HG02981 (cell line): Measurements from ENCODE around the gene CR2.
"Not testable (repeated sequence)": the region's sequence is repeated elsewhere in the genome, so short reads cannot be mapped to it uniquely, and the experiment has no call there.

Experiments used
- ATAC-seq: cut with Tn5 transposase; IDR thresholded peaks from one replicate; pipeline ENCODE4 v1.9.1; 2021; ENCODE audit warnings: mild to moderate bottlenecking, moderate library complexity; ENCODE audit not compliant: unreplicated experiment

Gene CR2

GRCh38 chr1:207454046-207454964 lies at the start of gene CR2:
TSS of gene CR2 (plus strand) at chr1:207454328. CDS start at chr1:207454419, 91 bp downstream.
- ATAC-seq: peak; percentile 74

DNA sequence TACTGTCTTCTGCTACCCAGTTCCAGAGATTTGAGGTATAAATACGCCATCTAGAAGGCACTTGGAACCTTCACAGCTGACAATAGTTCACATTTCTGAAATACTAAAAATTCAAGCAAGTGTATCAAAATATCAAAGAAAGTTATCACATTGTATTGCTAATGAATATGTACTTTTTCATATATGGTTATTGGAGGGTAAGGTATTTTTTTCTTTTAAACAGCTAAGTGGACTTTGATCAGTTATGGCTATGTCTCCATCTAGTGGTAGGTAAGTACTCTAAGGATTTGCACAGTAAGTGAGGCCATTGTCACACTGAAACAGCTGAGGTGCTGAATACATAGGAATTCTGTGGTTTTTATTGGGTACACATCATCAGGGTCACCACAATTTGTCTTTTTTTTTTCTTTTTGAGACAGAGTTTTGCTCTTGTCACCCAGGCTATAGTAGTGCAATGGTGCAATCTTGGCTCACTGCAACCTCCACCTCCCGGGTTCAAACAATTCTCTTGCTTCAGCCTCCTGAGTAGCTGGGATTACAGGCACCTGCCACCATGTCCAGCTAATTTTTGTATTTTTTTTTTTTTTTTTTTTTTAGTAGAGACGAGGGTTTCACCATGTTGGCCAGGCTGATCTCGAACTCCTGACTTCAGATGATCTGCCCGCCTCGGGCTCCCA lies 49.1 kb upstream of the CR2 start:
- ATAC-seq: no peak

GRCh38 chr1:207405814-207406213 lies 48.3 kb upstream of the CR2 start:
- ATAC-seq: no peak

DNA sequence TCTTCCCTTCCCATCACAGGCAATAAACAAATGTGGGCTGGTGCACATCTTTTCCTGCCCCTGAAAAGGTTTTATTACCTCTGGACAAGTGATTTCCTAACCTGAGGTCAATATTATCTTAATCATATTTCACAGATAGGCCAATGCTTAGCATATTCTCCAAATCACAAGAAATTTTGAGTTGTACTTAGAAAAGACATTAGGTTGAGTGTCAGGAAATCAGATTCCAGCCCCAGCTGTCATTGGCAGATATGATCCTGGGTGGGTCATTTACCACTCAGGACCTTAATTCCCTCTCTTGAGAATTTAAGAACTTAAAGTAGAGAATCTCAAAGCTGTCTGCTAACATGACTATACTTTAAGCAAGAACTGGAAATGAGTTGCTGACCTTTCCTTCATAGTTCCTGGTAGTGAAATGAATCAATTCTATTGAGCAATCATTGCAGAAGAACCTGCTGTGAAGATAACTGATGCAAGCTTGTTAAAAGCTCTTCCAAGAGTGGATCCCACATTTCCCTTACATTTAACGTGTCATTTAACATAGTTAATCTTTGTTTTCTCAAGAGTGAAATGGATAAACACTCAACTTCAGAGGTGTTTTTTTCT lies 46.4 kb upstream of the CR2 start:
- ATAC-seq: no peak

- no peak for ATAC-seq
Measured at GRCh38 chr1:207412845-207413244, 41.3 kb upstream of the CR2 start.

DNA sequence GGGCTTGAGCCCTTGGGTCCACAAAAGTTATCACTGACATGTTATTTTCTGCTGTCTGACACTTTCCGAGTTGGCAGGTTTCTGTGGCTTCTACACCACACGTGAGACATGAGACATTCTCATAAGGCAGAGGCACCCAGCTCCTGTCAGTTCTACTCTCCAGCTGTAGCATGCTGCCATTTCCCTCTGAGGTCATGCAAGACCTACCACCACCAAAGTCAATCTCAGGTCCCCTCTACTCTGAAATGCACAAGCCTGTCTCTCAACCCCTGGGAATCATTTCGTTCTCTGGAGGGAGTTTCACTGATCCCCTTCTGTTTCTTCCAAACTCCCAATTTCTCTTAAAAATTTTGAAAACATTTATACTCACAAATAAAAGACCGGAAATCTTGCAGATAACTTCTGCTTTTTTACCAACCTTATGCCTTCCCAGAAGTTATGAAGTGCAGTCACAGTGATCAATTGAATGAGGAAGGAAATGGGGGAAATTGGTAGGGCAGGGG lies 39.5 kb upstream of the CR2 start:
- ATAC-seq: peak; percentile 91

DNA sequence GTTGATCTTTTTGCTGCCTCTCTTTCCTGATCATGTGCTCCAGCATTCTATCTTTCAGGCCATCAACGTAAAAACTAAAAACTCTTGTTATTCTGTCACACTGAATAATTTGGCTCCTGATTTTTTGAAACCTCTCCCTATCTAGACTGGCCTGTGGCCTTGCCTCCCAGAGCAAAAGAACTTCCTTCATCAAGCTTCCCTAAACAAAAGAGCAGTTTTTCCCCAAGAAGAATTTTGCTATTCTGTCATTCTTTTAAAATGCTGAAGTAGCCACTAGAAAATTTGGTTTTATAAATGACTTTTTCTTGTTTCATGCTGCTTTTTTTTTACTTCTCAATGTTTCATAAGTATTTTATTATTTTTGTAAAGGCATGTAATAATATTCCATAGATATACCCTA lies 37.1 kb upstream of the CR2 start:
- ATAC-seq: no peak

- no peak for ATAC-seq
Measured at GRCh38 chr1:207418351-207418750, 35.8 kb upstream of the CR2 start.

GRCh38 chr1:207420109-207420508 lies 34.0 kb upstream of the CR2 start:
- no peak for ATAC-seq

- ATAC-seq: no peak
Measured at GRCh38 chr1:207421078-207421477, 33.0 kb upstream of the CR2 start.

- ATAC-seq: no peak
Measured at GRCh38 chr1:207423560-207424292, 30.4 kb upstream of the CR2 start.

- no peak for ATAC-seq
Measured at GRCh38 chr1:207424570-207425131, 29.5 kb upstream of the CR2 start.

DNA sequence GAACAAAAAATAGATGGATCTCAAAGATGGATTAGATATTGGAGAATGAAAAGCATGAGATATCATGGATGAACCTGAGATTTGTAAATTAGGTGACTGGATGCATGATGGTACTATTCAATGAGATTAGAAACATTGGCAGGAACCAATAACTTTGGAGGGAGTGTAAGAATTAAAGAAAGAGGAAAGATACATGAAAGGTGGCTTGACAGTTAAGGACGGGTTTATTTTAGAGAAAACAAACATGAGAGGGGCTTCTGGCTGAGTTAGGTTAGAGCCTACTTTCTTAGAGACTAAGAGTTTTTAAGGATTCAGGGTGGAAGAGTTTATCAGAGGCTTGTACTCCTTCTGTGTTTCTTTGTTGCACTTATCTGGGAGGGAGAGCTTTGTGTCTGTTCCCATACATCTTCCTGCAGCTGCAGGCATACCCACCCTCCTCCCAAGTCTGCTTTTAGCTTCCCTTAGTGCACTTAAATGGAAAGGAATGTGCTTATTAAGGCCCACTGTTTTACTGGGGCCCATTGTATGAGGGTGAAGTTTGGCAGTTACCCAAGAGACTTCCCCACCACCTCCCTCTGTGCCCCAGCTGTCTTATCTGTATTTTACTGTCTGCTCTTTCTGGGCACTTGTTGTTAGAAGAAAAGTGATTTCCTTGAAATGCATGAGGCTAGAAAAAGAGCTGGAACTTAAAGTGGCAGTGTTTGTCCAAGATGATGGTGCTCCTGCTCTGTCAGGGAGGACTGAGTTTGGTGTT lies 26.1 kb upstream of the CR2 start:
- no peak for ATAC-seq

GRCh38 chr1:207428783-207429182 lies 25.3 kb upstream of the CR2 start:
- ATAC-seq: no peak

- ATAC-seq: no peak
Measured at GRCh38 chr1:207429963-207430362, 24.2 kb upstream of the CR2 start.

- no peak for ATAC-seq
Measured at GRCh38 chr1:207430602-207431001, 23.5 kb upstream of the CR2 start.

DNA sequence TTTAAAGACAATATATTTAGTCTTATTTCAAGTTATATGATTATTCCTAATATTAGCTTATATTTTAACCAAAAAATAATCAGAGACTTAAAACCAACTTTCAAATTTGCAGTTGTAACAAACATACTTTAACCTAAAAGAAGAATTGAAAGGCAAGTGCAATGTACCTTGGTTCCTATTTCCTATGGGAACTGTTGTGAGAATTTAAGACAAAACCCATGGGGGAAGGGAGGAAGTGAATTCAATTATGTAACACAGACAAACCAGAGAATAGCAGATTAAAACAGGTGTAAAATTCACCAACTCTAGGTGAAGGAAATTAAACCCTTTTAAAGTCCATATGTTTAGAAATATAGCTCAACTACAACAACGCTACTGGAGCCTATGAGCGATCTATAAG lies 22.6 kb upstream of the CR2 start:
- no peak for ATAC-seq

GRCh38 chr1:207433435-207433834 lies 20.7 kb upstream of the CR2 start:
- ATAC-seq: no peak

- ATAC-seq: not testable (repeated sequence)
Measured at GRCh38 chr1:207436746-207437145, 17.4 kb upstream of the CR2 start.

DNA sequence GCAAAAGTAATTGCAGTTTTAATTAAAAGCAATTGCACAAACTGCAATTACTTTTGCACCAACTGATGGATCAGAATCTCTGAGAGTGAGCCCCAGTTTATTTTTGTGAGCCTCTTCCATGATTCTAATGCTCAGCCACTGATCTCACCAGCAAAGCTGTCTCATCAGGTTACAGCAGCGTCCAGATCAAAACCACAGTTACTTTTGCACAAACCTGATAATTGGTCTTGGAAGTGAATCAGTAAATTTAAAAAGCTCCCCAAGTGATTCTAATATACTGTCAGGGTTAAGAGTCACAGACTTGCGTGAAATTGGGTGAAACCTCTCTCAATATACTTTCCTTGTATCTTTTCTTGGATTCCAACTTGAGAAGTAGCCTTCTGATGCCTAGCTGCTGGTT lies 13.5 kb upstream of the CR2 start:
- ATAC-seq: no peak
